Endothelial cell of umbilical vein (primary cell): Measurements from ENCODE around the gene DEDD. TPM values are rescaled to one million over a fixed set of nuclear protein-coding genes. Genes with fewer than 3 reads are reported as not detected.

Source experiments
- BruUV-seq: library from RNA; stranded (reverse); fragments of 400-500 nt; replicated peaks from 2 replicates; lab custom pipeline; 2021; lab: Mats Ljungman, UMichigan
- CTCF ChIA-PET: fragments of 300-600, 350-600 bp; sonication (Branson Sonifier 250); formaldehyde crosslinking; loops from one replicate; lab custom pipeline; 2021; ENCODE audit warnings: antibody characterized with exemption, inconsistent platforms; lab: Charles Lee
- POLR2A ChIA-PET: fragments of 300-600, 350-600 bp; sonication (Branson Sonifier 250); formaldehyde crosslinking; loops from one replicate; lab custom pipeline; 2021; ENCODE audit warnings: antibody characterized with exemption, inconsistent platforms; lab: Charles Lee
- DNase-seq: peaks from one replicate; pipeline ENCODE4 v3.0.0-alpha.2; 2011; ENCODE audit warnings: low read depth, low spot score
- FAIRE-seq: peaks from 2 replicates; lab custom pipeline; 2011; peaks lifted over from hg19 to GRCh38; lab: Jason Lieb, UNC
- H2AFZ ChIP-seq: 2 replicates; pipeline ENCODE4 v1.6.0; 2012; ENCODE audit warnings: low read depth, low read length, control low read depth, inconsistent platforms
- H3K27ac ChIP-seq: 2 replicates; pipeline ENCODE4 v1.5.1; 2011; ENCODE audit warnings: low read depth, mild to moderate bottlenecking, control low read depth, low read length, moderate library complexity; ENCODE audit not compliant: insufficient read depth
- H3K27me3 ChIP-seq, 2 experiments: 2 replicates each; pipeline versions ENCODE4 v1.6.0 to v1.6.1; 2011; ENCODE audit warnings: low read length in 2 of 2, mixed read lengths in 1 of 2; ENCODE audit not compliant: control insufficient read depth in 2 of 2, insufficient read depth in 2 of 2
- H3K36me3 ChIP-seq, 2 experiments: 2 replicates in 1 of 2; 3 replicates in 1 of 2; pipeline ENCODE4 v1.5.1; 2011; ENCODE audit warnings: low read length in 2 of 2, mild to moderate bottlenecking in 1 of 2, moderate library complexity in 1 of 2; ENCODE audit not compliant: control insufficient read depth in 2 of 2, insufficient read depth in 2 of 2; ENCODE audit errors: extremely low read depth in 1 of 2
- H3K4me1 ChIP-seq: 3 replicates; pipeline ENCODE4 v1.5.1; 2011; ENCODE audit warnings: mild to moderate bottlenecking, low read length; ENCODE audit not compliant: control insufficient read depth, insufficient read depth; ENCODE audit errors: extremely low read depth
- H3K4me2 ChIP-seq: 2 replicates; pipeline ENCODE4 v1.6.1; 2011; ENCODE audit warnings: low read length, control low read depth, mixed read lengths; ENCODE audit not compliant: insufficient read depth
- H3K4me3 ChIP-seq, 3 experiments: fragments of 200-600 bp in 1 of 3; sonication (generic), shearing (Covaris generic) in 1 of 3; replicated peaks in 1 of 3; 2 replicates each; pipeline ENCODE4 v1.5.1; 2011 to 2016; ENCODE audit warnings: control low read depth in 3 of 3, low read length in 3 of 3, mild to moderate bottlenecking in 2 of 3, inconsistent platforms in 1 of 3, low read depth in 1 of 3, moderate library complexity in 1 of 3; ENCODE audit not compliant: insufficient read depth in 1 of 3
- H3K79me2 ChIP-seq: 2 replicates; pipeline ENCODE4 v1.6.0; 2012; ENCODE audit warnings: low read length, inconsistent platforms; ENCODE audit not compliant: control insufficient read depth, insufficient read depth
- H3K9ac ChIP-seq: replicated peaks from 2 replicates; pipeline ENCODE3; 2011; ENCODE audit warnings: low read length, control low read depth; ENCODE audit not compliant: insufficient read depth; ENCODE audit errors: extremely low read depth
- H3K9me1 ChIP-seq: replicated peaks from 3 replicates; pipeline ENCODE4 v1.6.0; 2011; ENCODE audit warnings: mild to moderate bottlenecking, low read length; ENCODE audit not compliant: control insufficient read depth, insufficient read depth; ENCODE audit errors: extremely low read depth
- H3K9me3 ChIP-seq: replicated peaks from 2 replicates; pipeline ENCODE4 v1.5.1; 2012; ENCODE audit warnings: low read length, inconsistent platforms; ENCODE audit not compliant: control insufficient read depth, insufficient read depth
- H4K20me1 ChIP-seq: replicated peaks from 2 replicates; pipeline ENCODE3; 2011; ENCODE audit warnings: mild to moderate bottlenecking, low read length; ENCODE audit not compliant: control insufficient read depth, insufficient read depth; ENCODE audit errors: extremely low read depth
- EZH2 ChIP-seq: IDR thresholded peaks from 2 replicates; pipeline ENCODE4 v1.6.1; 2012; ENCODE audit warnings: borderline replicate concordance, low read depth, mild to moderate bottlenecking, moderate library complexity, low read length, inconsistent platforms; ENCODE audit not compliant: severe bottlenecking
- FOS ChIP-seq: IDR thresholded peaks from 2 replicates; pipeline ENCODE4 v1.6.1; 2011; ENCODE audit warnings: mild to moderate bottlenecking, low read length, moderate library complexity, borderline replicate concordance; ENCODE audit not compliant: insufficient read depth
- GATA2 ChIP-seq: IDR thresholded peaks from 2 replicates; pipeline ENCODE4 v1.7.0; 2011; ENCODE audit warnings: low read depth, mild to moderate bottlenecking, moderate library complexity, mixed read lengths, low read length; ENCODE audit not compliant: insufficient read length, insufficient read depth
- JUN ChIP-seq: IDR thresholded peaks from 2 replicates; pipeline ENCODE4 v1.6.1; 2011; ENCODE audit warnings: borderline replicate concordance, low read depth; ENCODE audit not compliant: insufficient read length, insufficient read depth
- MYC ChIP-seq: IDR thresholded peaks from one replicate; pipeline ENCODE4 v1.6.1; 2011; ENCODE audit warnings: mild to moderate bottlenecking, low read depth, low read length
- POLR2A ChIP-seq: IDR thresholded peaks from 2 replicates; pipeline ENCODE4 v1.6.1; 2012; ENCODE audit warnings: low read depth, mild to moderate bottlenecking, control low read depth, low read length
- POLR2AphosphoS5 ChIP-seq: IDR thresholded peaks from 2 replicates; pipeline ENCODE4 v1.6.1; 2012; ENCODE audit warnings: low read depth, mild to moderate bottlenecking, control low read depth, low read length, moderate library complexity; ENCODE audit not compliant: insufficient read depth
- dilution Hi-C: fragments of 300-500 bp; cut with MboI; formaldehyde crosslinking; loops from one replicate; pipeline ENCODE4 v1.15.0; 2019; ENCODE audit warnings: low sequenced_read_pairs; ENCODE audit not compliant: extremely low pct_ligation_motif_present
- intact Hi-C: fragments of 100-400 bp; cut with micrococcal nuclease; formaldehyde crosslinking; loops from one replicate; pipeline ENCODE4 v1.10.0; 2022
- polyA plus RNA-seq, 4 experiments: library from polyadenylated mRNA; depleted of rRNA in 3 of 4; stranded (reverse) in 3 of 4; unstranded in 1 of 4; fragments of >200 nt; gene quantifications; 2 replicates each; pipeline versions ENCODE4 v1.2.1 to v1.2.3, GENCODE V29; 2011 to 2012; ENCODE audit warnings: missing spikeins in 1 of 4
- total RNA-seq: library from RNA; stranded (reverse); gene quantifications from 2 replicates; pipeline ENCODE4 v1.2.3, GENCODE V29; 2021
- TF ChIP-seq, protein P1 (sequence below): IDR thresholded peaks from 2 replicates; pipeline ENCODE4 v1.6.1; 2011; ENCODE audit not compliant: insufficient read depth, insufficient read length
- TF ChIP-seq, protein P2 (sequence below), 2 donors: IDR thresholded peaks; 1 replicate in 1 of 2; 2 replicates in 1 of 2; pipeline ENCODE4 v1.5.1; 2011; ENCODE audit warnings: low read length in 2 of 2, mild to moderate bottlenecking in 2 of 2, moderate library complexity in 2 of 2, control low read depth in 1 of 2, inconsistent platforms in 1 of 2, low read depth in 1 of 2; ENCODE audit not compliant: insufficient read depth in 1 of 2; ENCODE audit errors: extremely low read depth in 1 of 2

The DEDD gene
- total and polyA plus RNA-seq, 2 donors (not counting 3 experiments of a cell fraction or from before 2014, with no cell fraction given): 50.2 to 78.3 TPM

DNA sequence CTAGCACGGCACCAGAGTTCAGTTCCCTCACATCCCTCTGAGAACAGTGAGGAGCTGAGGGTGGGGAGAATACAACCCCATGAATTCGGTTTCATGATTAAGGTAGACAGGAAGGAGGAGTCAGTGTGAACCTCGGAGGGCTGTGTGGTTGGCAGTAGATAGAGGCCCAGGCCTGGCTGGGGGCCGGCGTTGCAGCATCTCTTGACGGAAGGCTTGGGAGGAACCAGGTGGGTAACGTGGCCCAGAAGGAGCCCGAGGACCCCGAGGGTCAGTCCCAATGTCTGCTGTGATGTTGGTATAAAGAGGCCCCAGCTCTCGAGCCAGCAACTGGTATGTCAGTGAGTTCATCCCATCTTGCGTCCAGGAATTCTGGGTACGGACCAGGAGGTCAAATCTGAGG lies 39.2 kb upstream of the DEDD start:
- FAIRE-seq: no peak
- H3K9ac ChIP-seq: no peak overlapping the region
- H4K20me1 ChIP-seq: no peaks in the 10 kb centered on the region
- H3K9me1 ChIP-seq: no peaks in the 10 kb centered on the region
- H2AFZ ChIP-seq: no peak overlapping the region
- no peak for TF ChIP-seq POLR2AphosphoS5
- TF ChIP-seq, protein P1, sequence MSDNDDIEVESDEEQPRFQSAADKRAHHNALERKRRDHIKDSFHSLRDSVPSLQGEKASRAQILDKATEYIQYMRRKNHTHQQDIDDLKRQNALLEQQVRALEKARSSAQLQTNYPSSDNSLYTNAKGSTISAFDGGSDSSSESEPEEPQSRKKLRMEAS: no peak
- no peak for TF ChIP-seq MYC
- TF ChIP-seq GATA2: no peak
- TF ChIP-seq, protein P2, sequence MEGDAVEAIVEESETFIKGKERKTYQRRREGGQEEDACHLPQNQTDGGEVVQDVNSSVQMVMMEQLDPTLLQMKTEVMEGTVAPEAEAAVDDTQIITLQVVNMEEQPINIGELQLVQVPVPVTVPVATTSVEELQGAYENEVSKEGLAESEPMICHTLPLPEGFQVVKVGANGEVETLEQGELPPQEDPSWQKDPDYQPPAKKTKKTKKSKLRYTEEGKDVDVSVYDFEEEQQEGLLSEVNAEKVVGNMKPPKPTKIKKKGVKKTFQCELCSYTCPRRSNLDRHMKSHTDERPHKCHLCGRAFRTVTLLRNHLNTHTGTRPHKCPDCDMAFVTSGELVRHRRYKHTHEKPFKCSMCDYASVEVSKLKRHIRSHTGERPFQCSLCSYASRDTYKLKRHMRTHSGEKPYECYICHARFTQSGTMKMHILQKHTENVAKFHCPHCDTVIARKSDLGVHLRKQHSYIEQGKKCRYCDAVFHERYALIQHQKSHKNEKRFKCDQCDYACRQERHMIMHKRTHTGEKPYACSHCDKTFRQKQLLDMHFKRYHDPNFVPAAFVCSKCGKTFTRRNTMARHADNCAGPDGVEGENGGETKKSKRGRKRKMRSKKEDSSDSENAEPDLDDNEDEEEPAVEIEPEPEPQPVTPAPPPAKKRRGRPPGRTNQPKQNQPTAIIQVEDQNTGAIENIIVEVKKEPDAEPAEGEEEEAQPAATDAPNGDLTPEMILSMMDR (IDR thresholded peaks at IDR 0.05; ENCODE audit: extremely low read depth in 1 of 2, insufficient read depth in 1 of 2, low read depth in 1 of 2, low read length in 2 of 2): no peak
- TF ChIP-seq FOS: no peak
- TF ChIP-seq EZH2: no peak
- TF ChIP-seq JUN: no peak
- no peak for TF ChIP-seq POLR2A
- dilution Hi-C loops (no loop called here), intact Hi-C loops (no loop called here)
- CTCF ChIA-PET: interaction anchor here (1.7 to 2.3 kb wide), 3 partner anchors 10 to 210 kb away, joined by 5 to 8 read pairs (median 8); partner anchors contain the start of gene NDUFS2
- no peak for DNase-seq
- peaks cover 7% of the 10 kb centered on the region for H3K79me2 ChIP-seq
- H3K9me3 ChIP-seq: no peaks in the 10 kb centered on the region
- BruUV-seq: TSS peak; percentile 7
- peaks cover 11 to 24% of the 10 kb centered on the region in 2 experiments for H3K36me3 ChIP-seq
- POLR2A ChIA-PET: no interaction called here
- H3K4me3 ChIP-seq: no peak overlapping the region
- no peaks in the 10 kb centered on the region for H3K27me3 ChIP-seq
- H3K27ac ChIP-seq: no peak overlapping the region
- H3K4me1 ChIP-seq: peaks cover 12% of the 10 kb centered on the region
- H3K4me2 ChIP-seq: no peak overlapping the region
